ENCODE measurements around the gene MUS81.

The MUS81 gene

DNA sequence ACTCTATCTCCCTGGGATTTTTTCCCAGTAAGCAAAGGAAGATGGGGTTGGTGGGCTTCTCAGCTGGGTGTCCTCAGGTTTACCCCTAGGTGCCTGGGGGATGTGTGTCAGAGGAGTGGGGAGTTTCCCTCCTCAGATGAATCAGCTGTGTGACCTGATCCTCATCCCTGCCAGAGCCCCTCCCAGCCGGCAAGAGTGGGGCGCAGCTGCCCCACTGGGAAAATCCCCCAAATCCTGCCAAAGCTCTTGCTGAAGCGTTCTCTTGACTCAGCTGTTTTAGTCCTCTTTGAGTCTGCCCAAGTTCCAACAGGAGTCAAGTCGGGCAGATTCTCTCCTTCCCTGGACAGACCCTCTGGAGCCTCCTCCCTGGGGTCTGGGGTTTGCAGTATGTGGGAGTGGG is 52.6 kb downstream of the MUS81 start:
- DNase-seq (ENCODE audit: low read depth, low spot score) = no peak

DNA sequence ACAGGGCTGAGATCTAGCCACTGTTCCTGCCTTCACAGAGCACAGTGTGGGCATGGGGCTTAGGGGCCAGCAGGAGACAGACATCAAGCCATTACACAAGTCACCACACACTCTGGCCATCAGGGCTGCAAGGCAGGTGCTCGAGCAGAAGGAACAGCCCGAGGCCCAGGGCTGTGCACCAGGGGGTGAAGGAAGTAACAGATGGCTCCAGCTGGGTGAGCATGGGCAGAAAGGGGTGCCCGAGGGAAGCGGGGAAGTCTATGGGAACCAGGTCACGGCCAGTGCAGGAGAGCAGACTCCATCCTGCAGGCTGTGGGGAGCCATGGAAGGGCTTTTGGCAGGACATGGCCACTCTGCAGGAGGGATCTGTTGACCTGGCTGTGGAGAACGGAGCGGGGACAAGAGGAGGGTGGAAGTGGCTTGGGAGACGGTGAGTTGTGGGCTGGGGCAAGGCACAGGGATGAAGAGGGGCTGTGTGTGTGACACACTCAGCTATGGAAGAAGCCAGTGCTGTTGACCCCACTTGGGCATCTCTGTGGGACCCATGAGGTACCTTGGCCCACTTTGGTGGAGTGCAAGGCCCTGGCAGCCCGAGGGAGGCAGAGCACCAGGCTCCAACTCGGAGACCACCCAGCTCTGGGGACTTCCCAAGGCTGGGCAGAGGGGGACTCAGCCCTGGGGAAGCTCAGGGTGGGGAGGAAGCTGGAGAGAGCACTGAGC is 55.0 kb downstream of the MUS81 start:
- no peak for DNase-seq (ENCODE audit: low read depth, low spot score)

DNA sequence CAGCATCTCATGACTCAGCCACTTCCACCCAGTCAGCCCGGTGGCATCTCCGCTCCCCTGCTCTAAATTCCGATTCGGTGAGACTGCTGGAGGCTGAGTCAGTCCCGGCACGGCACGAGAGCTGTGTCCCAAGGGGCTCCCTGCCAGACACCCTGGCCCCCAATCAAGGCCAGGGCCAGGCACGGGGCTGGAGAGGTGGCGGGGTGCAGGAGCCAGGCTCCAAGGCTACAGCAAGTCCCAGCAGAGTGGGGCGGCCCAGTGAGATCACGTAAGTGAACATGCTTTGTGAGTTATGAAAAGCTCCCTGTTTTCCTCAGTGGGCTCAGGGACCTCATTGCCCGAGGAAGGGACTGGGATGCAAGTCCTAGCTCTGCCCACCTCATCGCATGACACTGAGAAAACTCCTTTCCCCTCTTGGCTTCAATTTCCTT is 55.6 kb downstream of the MUS81 start:
- no peak for DNase-seq (ENCODE audit: low read depth, low spot score)
